Jurkat, Clone E6-1 (cell line): ENCODE measurements around the gene FBLN2.

ENCODE experiments used
- DNase-seq: peaks from one replicate; pipeline ENCODE4 v3.0.0-alpha.2; 2011; ENCODE audit warnings: low read depth, low spot score
- H3K4me3 ChIP-seq: 2 replicates; pipeline ENCODE4 v1.5.1; 2011; ENCODE audit warnings: mild to moderate bottlenecking, low read length, control low read depth, moderate library complexity

The FBLN2 gene

DNA sequence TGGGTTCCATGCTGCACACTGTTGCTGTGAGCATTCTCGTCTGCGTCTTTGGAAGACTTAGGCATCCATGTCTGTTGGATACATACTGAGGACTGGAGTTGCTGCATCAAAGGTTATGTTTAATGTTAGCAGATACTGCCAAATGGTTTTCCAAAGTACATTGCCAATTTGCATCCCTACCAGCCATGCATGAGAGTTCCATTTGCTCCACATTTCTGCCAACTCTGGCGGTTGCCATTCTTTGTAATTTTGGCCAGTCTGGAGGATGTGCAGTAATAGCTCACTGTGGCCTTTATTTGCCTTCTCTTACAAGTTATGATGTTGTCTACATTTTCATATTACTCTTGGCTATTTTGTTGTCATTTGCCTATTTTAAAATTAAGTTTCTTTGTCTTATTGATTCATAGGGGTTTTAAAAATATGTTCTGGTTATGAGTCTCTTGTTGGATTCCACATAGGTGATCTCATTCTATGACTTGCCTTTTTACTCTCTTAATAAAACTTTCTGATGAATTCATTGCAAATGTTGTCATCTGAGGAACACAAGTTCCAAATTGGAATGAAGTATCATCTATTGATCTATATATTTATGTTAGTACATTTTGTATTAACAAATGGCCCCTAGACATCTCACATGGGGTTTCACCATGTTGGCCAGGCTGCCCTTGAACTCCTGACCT lies 42.1 kb downstream of the FBLN2 start:
- H3K4me3 ChIP-seq = no peak overlapping the region
- DNase-seq = no peak

DNA sequence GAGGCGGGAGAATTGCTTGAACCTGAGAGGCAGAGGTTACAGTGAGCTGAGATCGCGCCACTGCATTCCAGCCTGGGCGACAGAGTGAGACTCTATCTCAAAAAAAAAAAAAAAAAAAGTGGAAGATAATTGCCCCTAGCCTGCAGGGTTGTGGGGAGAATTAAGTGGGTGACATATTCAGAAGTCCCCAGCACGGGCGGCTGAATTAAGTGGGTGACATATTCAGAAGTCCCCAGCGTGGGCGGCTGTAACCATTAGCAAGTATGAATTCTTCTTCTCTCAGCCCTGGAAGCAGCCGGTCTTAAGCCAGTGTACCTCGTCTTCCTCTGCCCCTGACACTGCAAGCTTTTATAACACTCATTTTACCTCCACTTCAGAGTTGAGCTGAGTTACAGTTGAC lies 44.7 kb downstream of the FBLN2 start:
- no peak overlapping the region for H3K4me3 ChIP-seq
- no peak for DNase-seq

- DNase-seq = no peak
- no peak overlapping the region for H3K4me3 ChIP-seq
Measured at GRCh38 chr3:13594146-13594545, 45.2 kb downstream of the FBLN2 start.

GRCh38 chr3:13594991-13595421 lies 46.1 kb downstream of the FBLN2 start:
- DNase-seq = no peak
- no peak overlapping the region for H3K4me3 ChIP-seq

DNA sequence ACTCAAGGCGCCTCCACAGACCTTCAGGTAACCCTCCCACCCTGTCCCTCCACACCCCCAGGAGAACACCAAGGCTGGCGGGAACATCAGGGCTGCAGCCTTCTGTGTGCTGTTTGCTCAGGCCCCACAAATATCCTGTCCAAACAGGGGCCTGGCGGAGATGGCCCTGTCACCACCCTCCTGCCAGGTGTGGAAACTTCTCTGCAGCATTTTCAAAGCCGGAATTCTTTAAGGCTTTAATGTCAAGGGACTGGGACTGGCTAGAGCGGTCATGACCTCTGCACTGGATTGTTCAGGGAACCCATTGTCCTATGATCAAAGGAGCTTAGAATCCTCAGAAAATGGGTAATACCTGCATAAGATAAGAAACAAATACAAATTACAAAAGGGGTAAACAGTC lies 46.6 kb downstream of the FBLN2 start:
- DNase-seq = no peak
- H3K4me3 ChIP-seq = no peak overlapping the region

- no peak overlapping the region for H3K4me3 ChIP-seq
Measured at GRCh38 chr3:13596426-13597205, 47.7 kb downstream of the FBLN2 start.

DNA sequence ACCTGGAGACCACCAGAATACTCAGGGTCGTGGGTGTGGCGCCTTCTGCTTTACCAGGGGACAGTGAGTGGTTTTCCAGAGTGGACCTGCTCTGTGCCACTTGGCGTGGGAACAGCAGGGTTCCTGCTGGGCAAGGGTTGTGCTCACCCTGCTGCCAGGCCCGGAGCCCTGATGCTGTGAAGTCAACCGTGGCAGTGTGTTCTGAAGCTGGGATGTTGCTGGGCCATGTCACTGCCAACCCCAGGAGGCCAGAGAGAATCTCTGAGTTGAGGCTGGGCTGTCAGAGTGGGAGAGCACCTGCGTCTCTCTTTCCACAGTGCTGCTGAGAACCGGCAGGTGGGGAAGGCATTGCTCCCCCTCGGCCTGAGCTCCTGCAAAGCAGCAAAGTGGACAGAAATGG lies 48.7 kb downstream of the FBLN2 start:
- no peak for DNase-seq
- no peak overlapping the region for H3K4me3 ChIP-seq

More at GRCh38 chr3:13596426-13597205, 47.7 kb downstream of the FBLN2 start:
- no peak for DNase-seq

DNA sequence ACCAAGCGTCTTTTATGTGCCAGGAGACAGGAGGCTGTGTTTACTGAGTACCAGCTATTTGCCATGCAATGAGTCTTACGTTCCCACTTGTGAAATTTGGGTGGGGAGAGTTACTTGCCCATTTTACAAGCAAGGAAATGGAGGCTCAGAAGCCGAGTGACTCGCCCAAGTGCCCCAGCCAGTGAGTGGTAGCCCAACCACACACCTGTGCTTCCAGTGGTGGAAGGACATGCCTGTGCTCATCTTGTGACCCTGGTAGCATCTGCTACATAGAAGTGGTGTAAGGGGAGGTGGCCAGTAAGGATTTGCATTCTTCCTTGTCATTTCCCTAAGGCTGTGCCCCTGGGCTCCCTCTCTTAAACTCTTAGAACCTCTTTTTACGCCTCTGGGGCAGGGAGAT lies 49.3 kb downstream of the FBLN2 start:
- DNase-seq = no peak
- no peak overlapping the region for H3K4me3 ChIP-seq

DNA sequence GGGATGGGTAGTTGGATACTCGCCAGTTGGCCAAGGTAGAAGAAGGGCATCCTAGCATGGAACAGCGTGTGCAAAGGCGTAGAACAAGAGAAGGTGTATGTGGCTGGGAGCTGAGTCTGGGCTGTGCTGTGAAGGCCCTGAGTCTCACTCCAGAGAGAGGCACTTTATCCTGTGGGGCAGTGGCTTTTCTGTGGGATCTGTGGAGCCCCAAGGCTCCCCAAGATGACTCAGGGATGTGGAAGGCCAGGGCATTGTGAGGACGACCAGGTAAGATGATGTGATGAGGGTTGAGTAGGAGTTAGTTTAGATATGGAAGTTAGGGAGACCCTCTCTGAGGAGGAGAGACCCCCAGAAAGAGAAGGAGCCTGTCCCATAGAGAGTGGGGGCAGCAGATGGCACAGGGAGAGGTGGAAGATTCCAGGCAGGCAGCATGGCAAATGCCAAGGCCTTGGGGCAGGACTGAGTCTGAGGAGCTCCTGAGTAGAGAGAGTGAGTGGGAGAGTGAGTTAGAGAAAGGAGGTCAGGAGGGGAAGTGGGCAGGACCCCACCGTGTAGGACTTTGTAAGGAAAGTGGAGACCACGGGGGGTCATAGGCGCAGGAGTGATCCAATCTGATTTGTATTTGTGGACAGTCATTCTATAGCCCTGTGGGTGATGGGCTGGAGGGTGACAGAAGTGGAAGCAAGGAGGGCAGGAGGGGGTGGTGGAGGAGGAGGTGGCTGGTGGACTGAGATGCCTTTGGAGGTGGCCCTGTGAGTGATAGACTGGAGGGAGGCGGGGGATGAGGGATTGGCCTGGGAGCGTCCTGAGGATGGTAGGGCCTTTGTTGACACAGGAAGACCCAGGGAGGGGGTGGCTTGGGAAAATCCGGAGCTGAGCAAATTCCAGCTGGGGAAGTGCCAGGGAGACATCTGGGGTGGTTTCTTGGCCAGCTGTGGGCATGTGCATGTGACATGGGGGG lies 50.3 kb downstream of the FBLN2 start:
- DNase-seq = no peak
- no peak overlapping the region for H3K4me3 ChIP-seq

- DNase-seq = no peak
- no peak overlapping the region for H3K4me3 ChIP-seq
Measured at GRCh38 chr3:13599887-13600450, 51.0 kb downstream of the FBLN2 start.

DNA sequence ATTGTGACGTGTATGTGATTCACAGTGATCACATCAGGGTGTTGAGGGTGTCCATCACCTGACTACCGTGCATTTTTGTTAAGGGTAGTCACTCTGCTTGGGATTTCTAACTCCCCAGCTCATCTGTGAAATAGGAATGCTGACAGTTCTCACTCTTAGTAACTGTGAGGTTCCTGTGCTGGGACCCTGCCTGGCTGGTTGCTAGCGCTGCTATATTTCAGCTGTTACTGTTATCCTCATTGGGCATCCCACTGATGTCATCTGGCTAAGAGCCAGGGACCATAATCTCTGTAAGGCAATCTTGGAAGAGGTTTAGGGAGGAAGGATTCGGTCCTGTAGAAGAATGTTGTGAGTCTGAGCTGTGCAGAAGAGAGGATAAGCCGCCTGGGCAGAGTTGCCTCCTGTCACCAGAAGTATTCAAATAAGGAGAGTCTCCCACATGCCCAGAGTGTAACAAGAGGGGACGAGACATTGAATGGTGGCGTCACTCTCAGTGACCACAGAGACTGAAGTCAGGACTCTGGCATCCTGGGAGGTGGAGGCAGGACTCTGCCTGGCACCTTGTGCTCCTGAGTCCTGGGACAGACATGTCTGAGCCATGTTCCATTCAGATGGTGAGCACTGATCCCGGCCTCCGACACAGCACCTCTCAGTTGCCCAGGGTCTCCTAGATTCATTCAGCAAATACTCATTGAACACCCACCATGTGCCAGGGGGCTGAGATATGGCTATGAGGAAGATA lies 52.2 kb downstream of the FBLN2 start:
- DNase-seq = no peak
- no peak overlapping the region for H3K4me3 ChIP-seq

DNA sequence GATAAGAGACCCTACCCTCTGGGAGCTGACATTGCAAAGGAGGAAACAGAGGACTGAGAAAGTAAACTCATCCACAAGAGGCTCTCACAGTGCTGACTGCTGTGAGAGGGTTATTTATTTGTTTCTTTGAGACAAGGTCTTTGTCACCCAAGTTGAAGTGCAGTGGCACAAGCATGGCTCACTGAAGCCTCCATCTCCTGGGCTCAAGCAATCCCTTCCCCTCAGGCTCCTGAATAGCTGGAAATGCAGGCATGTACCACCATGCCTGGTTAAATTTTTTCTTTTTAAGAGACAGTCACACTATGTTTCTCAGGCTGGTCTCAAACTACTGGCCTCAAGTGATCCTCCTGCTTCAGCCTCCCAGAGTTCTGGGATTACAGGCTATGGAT lies 52.8 kb downstream of the FBLN2 start:
- no peak overlapping the region for H3K4me3 ChIP-seq
- DNase-seq = no peak

- H3K4me3 ChIP-seq = no peak overlapping the region
- DNase-seq = no peak
Measured at GRCh38 chr3:13605555-13605954, 56.6 kb downstream of the FBLN2 start.

DNA sequence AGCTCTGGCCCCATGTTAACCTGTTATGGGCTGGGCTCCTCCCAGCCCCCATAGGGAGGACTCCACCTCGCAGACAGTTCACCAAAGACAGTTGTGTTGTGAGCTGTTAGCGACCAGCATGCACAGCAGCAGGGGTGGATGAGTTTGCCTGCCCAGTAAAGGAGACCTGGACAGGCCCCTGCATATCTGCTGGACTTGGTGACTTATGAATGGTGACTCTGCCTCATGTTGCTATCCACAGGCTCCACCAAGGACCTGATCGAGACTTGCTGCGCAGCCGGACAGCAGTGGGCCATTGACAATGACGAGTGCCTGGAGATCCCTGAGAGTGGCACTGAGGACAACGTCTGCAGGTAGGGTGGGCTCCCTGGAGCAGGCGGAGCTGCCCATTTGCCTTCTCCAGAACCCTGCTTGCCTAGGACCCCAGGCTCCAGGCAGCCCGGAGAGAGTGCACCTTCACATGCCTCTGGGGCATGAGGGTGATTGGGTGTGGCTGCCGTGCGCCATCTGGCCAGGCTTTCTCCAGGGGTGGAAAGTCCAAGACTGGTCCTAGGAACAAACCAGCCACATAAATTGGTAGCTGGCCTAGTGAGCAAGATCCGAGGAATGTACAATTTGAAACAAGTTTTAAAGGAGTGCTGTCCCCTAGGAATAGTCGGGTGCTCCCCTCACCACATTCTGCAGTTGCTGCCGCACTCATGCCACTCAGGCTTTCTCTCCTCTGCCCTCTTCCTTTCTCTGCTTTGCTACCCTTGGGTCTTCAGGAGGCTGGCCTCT lies 59.1 kb downstream of the FBLN2 start:
- no peak for DNase-seq
- H3K4me3 ChIP-seq = no peak overlapping the region

GRCh38 chr3:13608969-13609725 lies 60.2 kb downstream of the FBLN2 start:
- DNase-seq = no peak
- no peak overlapping the region for H3K4me3 ChIP-seq

DNA sequence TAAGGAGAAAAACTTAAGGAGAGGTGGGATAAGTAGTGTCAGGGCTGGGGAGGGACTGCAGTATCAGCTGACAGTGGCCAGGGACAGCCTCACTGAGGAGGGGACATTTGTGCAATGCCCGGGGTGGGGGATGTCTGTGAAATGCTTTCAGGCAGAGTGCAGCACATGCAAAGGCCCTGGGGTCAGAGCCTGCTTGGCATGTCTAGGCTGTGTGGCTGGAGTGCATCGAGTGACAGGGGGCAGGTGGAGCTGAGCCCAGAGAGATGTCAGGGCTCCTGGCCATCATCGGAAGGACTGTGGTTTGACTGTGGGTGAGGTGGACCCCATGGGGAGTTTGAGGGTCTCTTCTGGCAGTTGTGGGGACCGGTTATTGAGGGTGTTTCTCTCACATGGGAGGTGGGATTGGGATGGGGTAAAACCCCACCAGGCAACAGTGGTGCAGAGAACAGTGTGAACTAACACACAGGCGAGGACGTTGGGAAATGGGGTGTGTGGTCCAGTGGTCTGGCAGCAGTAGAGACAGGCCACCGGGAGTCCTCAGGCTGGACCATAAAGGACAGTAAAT lies 61.2 kb downstream of the FBLN2 start:
- H3K4me3 ChIP-seq = no peak overlapping the region
- DNase-seq = no peak

- DNase-seq = no peak
- H3K4me3 ChIP-seq = no peak overlapping the region
Measured at GRCh38 chr3:13611221-13611620, 62.3 kb downstream of the FBLN2 start.
